ENCODE measurements around the gene GRM7. TPM values are rescaled to one million over a fixed set of nuclear protein-coding genes. Genes with fewer than 3 reads are reported as not detected.

GRM7 gene
- total RNA-seq, 4 donors from 2014 or later = 0.39 TPM; not detected in 3

DNA sequence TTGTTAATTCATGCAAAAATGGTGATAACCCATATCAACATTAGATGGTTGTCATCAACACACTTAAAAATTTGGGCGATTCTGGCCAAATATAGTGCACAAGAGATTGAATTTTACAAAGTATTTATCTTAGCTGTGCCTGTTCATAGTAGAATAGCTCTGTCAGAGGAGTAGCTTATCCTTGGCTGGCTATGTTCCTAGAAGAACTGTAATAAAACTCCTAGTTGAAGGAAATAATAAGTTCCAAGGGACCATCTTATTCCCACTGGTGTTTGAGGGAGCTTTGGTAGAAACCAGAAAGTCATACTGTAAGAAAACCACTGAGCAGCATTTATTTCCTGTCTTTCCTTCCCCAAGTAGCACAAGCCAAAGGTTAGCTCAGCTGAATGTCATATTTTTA lies 201.8 kb downstream of the GRM7 start:
- Histone ChIP-seq H3K4me3 (no peak overlapping the region), H3K27me3 (no peaks in the 10 kb centered on the region), H3K9me3 (peaks cover 0 to 16% (median 11%) of the 10 kb centered on the region in 4 donors), H3K27ac (replicated peaks in 1 of 4) (no peak overlapping the region), H3K4me1 (no peaks in the 10 kb centered on the region), H3K36me3 (no peaks in the 10 kb centered on the region)
- WGBS = 57% methylated on average over 1 of the region's 1 CpG
- TF ChIP-seq POLR2AphosphoS5 (IDR thresholded peaks at IDR 0.05) (no peak), EP300 (IDR thresholded peaks at IDR 0.05) (no peak)
- intact Hi-C loops (cut with DNase I) = no loop called here
- DNase-seq (ENCODE audit: extremely low spot score) = no peak

DNA sequence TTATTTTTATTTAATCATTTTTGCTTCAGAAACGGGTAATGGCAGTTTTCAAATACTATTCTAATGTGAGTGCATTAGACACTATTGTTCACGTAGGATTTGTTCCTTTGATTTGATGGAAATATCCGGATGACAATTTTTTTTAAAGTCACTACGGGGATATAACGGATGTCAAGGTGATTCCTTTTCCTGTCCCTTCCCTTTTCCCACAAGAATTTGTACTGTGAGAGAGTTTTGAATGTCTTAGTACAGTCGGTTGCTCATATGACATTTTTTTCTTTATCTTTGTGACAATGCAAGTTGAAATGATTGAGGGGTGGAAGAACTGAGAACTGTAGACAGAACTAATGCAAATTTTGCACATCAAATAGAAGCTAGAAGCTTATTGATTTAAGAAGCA lies 209.5 kb downstream of the GRM7 start:
- intact Hi-C loops (cut with DNase I) = no loop called here
- TF ChIP-seq POLR2A (IDR thresholded peaks at IDR 0.05; ENCODE audit: low read depth) = no peak
- no peak for TF ChIP-seq CTCF (IDR thresholded peaks at IDR 0.05)
- no peak for TF ChIP-seq EP300 (IDR thresholded peaks at IDR 0.05)
- no peak for TF ChIP-seq POLR2AphosphoS5 (IDR thresholded peaks at IDR 0.05)
- 75% methylated on average over 6 of the region's 6 CpGs for WGBS

GRCh38 chr3:7074217-7074616 lies 213.3 kb downstream of the GRM7 start:
- no peaks in the 10 kb centered on the region for H3K27me3 ChIP-seq
- TF ChIP-seq CTCF (IDR thresholded peaks at IDR 0.05) (no peak), EP300 (IDR thresholded peaks at IDR 0.05) (no peak), POLR2AphosphoS5 (IDR thresholded peaks at IDR 0.05) (no peak)
- H3K9me3 ChIP-seq = no peaks in the 10 kb centered on the region
- intact Hi-C loops (cut with DNase I) = no loop called here
- H3K4me1 ChIP-seq = no peaks in the 10 kb centered on the region
- 78% methylated on average over 3 of the region's 3 CpGs for WGBS
- no peak overlapping the region for H3K27ac ChIP-seq (replicated peaks in 1 of 4)
- no peak for DNase-seq (ENCODE audit: extremely low spot score)
- no peak overlapping the region for H3K4me3 ChIP-seq
- H3K36me3 ChIP-seq = no peaks in the 10 kb centered on the region

More for the DNA sequence above, 209.5 kb downstream of the GRM7 start:
- no peaks in the 10 kb centered on the region for H3K4me1 ChIP-seq
- H3K27me3 ChIP-seq = no peaks in the 10 kb centered on the region
- DNase-seq (ENCODE audit: extremely low spot score) = no peak
- no peak overlapping the region for H3K4me3 ChIP-seq
- H3K27ac ChIP-seq (replicated peaks in 1 of 4) = no peak overlapping the region
- H3K36me3 ChIP-seq = no peaks in the 10 kb centered on the region
- H3K9me3 ChIP-seq = peaks cover 0 to 8% (median 3%) of the 10 kb centered on the region in 4 donors

DNA sequence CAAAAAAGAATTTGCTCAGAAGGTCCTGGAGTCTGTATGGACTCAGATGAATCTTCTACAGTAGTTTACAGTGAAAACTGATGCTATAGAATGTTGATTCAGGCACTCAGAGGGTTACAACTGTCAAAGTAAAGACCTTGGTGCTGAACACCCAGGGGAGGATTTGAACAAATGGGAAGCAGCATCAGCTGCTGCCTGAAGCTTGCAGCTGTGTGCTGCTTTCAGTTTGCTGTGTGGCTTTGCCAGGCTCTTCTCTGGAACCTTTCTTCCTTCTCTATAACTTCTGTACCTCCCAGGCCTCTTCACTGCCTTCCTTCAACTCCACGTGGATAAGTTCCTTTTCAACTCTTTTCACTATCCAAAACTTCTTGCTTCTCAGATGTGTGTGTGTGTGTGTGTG lies 214.2 kb downstream of the GRM7 start:
- no peaks in the 10 kb centered on the region for H3K9me3 ChIP-seq
- no peaks in the 10 kb centered on the region for H3K27me3 ChIP-seq
- no peak overlapping the region for H3K27ac ChIP-seq (replicated peaks in 1 of 4)
- H3K4me3 ChIP-seq = no peak overlapping the region
- H3K36me3 ChIP-seq = no peaks in the 10 kb centered on the region
- WGBS = 46% methylated on average over 1 of the region's 1 CpG
- DNase-seq (ENCODE audit: extremely low spot score) = no peak
- intact Hi-C loops (cut with DNase I) = no loop called here
- no peaks in the 10 kb centered on the region for H3K4me1 ChIP-seq
- no peak for TF ChIP-seq POLR2A (IDR thresholded peaks at IDR 0.05; ENCODE audit: low read depth)
- TF ChIP-seq POLR2AphosphoS5 (IDR thresholded peaks at IDR 0.05) = no peak
- no peak for TF ChIP-seq EP300 (IDR thresholded peaks at IDR 0.05)

DNA sequence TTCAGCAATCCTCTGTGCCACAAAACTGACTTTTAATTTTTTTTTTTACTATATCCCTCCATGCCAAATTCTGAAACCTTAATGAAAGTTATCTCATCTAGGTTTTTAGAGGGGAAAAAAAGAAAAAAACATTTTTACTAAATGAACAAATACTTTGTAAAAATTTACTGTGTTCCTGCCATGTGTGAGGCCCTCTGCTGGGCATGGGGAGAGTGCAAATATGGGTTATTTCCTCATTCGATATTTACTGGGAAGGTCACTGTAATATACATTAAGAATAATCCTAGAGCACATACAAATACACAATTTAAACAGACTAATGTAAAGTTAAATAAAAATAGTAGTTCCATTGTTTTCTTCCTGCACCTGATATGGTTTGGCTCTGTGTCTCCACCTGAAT lies 215.0 kb downstream of the GRM7 start:
- 72% methylated on average over 1 of the region's 1 CpG for WGBS
- H3K4me1 ChIP-seq = no peaks in the 10 kb centered on the region
- DNase-seq (ENCODE audit: extremely low spot score) = no peak
- no peaks in the 10 kb centered on the region for H3K36me3 ChIP-seq
- no peak overlapping the region for H3K27ac ChIP-seq (replicated peaks in 1 of 4)
- H3K9me3 ChIP-seq = no peaks in the 10 kb centered on the region
- intact Hi-C loops (cut with DNase I) = no loop called here
- no peak overlapping the region for H3K4me3 ChIP-seq
- TF ChIP-seq POLR2AphosphoS5 (IDR thresholded peaks at IDR 0.05) (no peak), EP300 (IDR thresholded peaks at IDR 0.05) (no peak), POLR2A (IDR thresholded peaks at IDR 0.05; ENCODE audit: low read depth) (no peak), CTCF (IDR thresholded peaks at IDR 0.05) (no peak)
- no peaks in the 10 kb centered on the region for H3K27me3 ChIP-seq

DNA sequence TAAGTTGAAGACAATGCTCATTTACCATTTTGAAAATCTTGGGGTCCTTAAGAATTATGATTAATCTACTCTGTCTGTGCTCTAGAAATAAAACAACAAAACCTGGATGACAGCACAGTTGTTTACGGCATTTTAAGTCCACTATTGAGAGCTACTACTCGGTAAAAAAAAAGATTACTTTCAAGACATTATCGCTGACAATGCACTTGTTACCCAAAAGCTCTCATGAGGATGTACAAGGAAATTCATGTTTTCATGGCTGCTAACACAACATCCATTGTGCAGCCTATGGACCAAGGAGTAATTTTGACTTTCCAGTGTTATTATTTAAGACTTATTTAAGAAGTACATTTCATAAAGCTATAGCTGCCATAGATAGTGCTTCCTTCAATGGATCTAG lies 221.3 kb downstream of the GRM7 start:
- H3K4me1 ChIP-seq = no peaks in the 10 kb centered on the region
- no peak overlapping the region for H3K4me3 ChIP-seq
- DNase-seq (ENCODE audit: extremely low spot score) = no peak
- H3K27me3 ChIP-seq = no peaks in the 10 kb centered on the region
- H3K27ac ChIP-seq (replicated peaks in 1 of 4) = no peak overlapping the region
- intact Hi-C loops (cut with DNase I) = loop anchor here (10.0 kb wide), 1 partner anchor 353 kb away; no protein-coding TSS in a partner anchor
- 97% methylated on average over 3 of the region's 3 CpGs for WGBS
- H3K36me3 ChIP-seq = no peaks in the 10 kb centered on the region
- no peaks in the 10 kb centered on the region for H3K9me3 ChIP-seq
- TF ChIP-seq POLR2AphosphoS5 (IDR thresholded peaks at IDR 0.05) (no peak), EP300 (IDR thresholded peaks at IDR 0.05) (no peak), POLR2A (IDR thresholded peaks at IDR 0.05; ENCODE audit: low read depth) (no peak), CTCF (IDR thresholded peaks at IDR 0.05) (no peak)

All from esophagus muscularis mucosa (tissue), 4 donors.